K562 (cell line): ENCODE results near the gene ARID5B. TPM values are rescaled to one million over a fixed set of nuclear protein-coding genes. Genes with fewer than 3 reads are reported as not detected.

Source experiments
- ATAC-seq: fragments of 200-7000 bp; cut with Tn5 transposase; 3 replicates; pipeline ENCODE4 v1.9.1; 2020; ENCODE audit warnings: moderate library complexity
- BruUV-seq: library from RNA; stranded (reverse); fragments of 400-500 nt; replicated peaks from 2 replicates; lab custom pipeline; 2021; lab: Mats Ljungman, UMichigan
- CTCF ChIA-PET: fragments of 300-600 bp; formaldehyde crosslinking; extraction: SDS; loops from one replicate; lab custom pipeline; 2021; ENCODE audit warnings: low intra/inter-chr PET ratio; lab: Yijun Ruan, JAX
- POLR2A ChIA-PET: fragments of 300-600, 350-650 bp; sonication (Branson Sonifier 250); formaldehyde crosslinking; extraction: SDS; loops from one replicate; lab custom pipeline; 2021; ENCODE audit warnings: antibody characterized with exemption, inconsistent platforms; lab: Yijun Ruan, JAX
- DNase-seq, 4 experiments: peaks; one replicate each; pipeline versions ENCODE4 v3.0.0 to v3.0.0-alpha.2; 2011 to 2018; ENCODE audit warnings: low spot score in 3 of 4, mixed read lengths in 3 of 4; ENCODE audit errors: extremely low read depth in 1 of 4
- FAIRE-seq: peaks from 2 replicates; lab custom pipeline; 2011; peaks lifted over from hg19 to GRCh38; lab: Jason Lieb, UNC
- H2AFZ ChIP-seq: 2 replicates; pipeline ENCODE4 v1.6.0; 2011; ENCODE audit warnings: low read depth, low read length, control low read depth, inconsistent platforms
- H3K27ac ChIP-seq: fragments of 200-600 bp; 3 replicates; pipeline ENCODE4 v1.8.0; 2011; ENCODE audit warnings: low read depth, mild to moderate bottlenecking, control low read depth, inconsistent platforms, low read length, moderate library complexity, mixed read lengths; ENCODE audit errors: extremely low read depth
- H3K27me3 ChIP-seq, 2 experiments: fragments of 300-600 bp in 1 of 2; 2 replicates in 1 of 2; 3 replicates in 1 of 2; pipeline versions ENCODE4 v1.6.0 to v1.8.0; 2011; ENCODE audit warnings: inconsistent platforms in 2 of 2, low read length in 2 of 2, mild to moderate bottlenecking in 1 of 2, mixed read lengths in 1 of 2, moderate library complexity in 1 of 2; ENCODE audit not compliant: control insufficient read depth in 2 of 2, insufficient read depth in 2 of 2
- H3K36me3 ChIP-seq: fragments of 300-600 bp; 3 replicates; pipeline ENCODE4 v1.8.0; 2011; ENCODE audit warnings: mild to moderate bottlenecking, low read length, inconsistent platforms; ENCODE audit not compliant: control insufficient read depth, insufficient read depth
- H3K4me1 ChIP-seq, 2 experiments: fragments of 200-600 bp in 1 of 2; replicated peaks in 1 of 2; 2 replicates in 1 of 2; 3 replicates in 1 of 2; pipeline versions ENCODE4 v1.5.1 to v1.8.0; 2011; ENCODE audit warnings: inconsistent platforms in 2 of 2, low read length in 2 of 2, mild to moderate bottlenecking in 1 of 2, mixed read lengths in 1 of 2, moderate library complexity in 1 of 2; ENCODE audit not compliant: control insufficient read depth in 2 of 2, insufficient read depth in 2 of 2
- H3K4me2 ChIP-seq: 2 replicates; pipeline ENCODE4 v1.6.1; 2011; ENCODE audit warnings: low read length, control low read depth, inconsistent platforms, mixed read lengths; ENCODE audit not compliant: insufficient read depth
- H3K4me3 ChIP-seq: fragments of 200-600 bp; sonication (generic), shearing (Covaris generic); 2 replicates; pipeline ENCODE4 v1.5.1; 2016; ENCODE audit warnings: control low read depth, inconsistent platforms
- H3K79me2 ChIP-seq: fragments of 200-600 bp; 3 replicates; pipeline ENCODE4 v1.8.0; 2011; ENCODE audit warnings: low read length, inconsistent platforms; ENCODE audit not compliant: control insufficient read depth, insufficient read depth
- H3K9ac ChIP-seq, 2 experiments: 2 replicates each; pipeline versions ENCODE4 v1.6.0 to v1.6.1; 2011; ENCODE audit warnings: low read depth in 2 of 2, low read length in 2 of 2, control low read depth in 1 of 2, inconsistent platforms in 1 of 2, mild to moderate bottlenecking in 1 of 2, mixed read lengths in 1 of 2; ENCODE audit not compliant: insufficient read depth in 1 of 2
- H3K9me1 ChIP-seq: one replicate; pipeline ENCODE4 v1.6.0; 2011; ENCODE audit warnings: inconsistent platforms, mild to moderate bottlenecking, low read length, moderate library complexity; ENCODE audit not compliant: control insufficient read depth, insufficient read depth
- H3K9me3 ChIP-seq: replicated peaks from 2 replicates; pipeline ENCODE4 v1.5.1; 2011; ENCODE audit warnings: low read depth, low read length, inconsistent platforms; ENCODE audit not compliant: control insufficient read depth, insufficient read depth
- H4K20me1 ChIP-seq: replicated peaks from 2 replicates; pipeline ENCODE4 v1.6.1; 2011; ENCODE audit warnings: low read length, inconsistent platforms, mixed read lengths; ENCODE audit not compliant: control insufficient read depth, insufficient read depth
- CHD2 ChIP-seq: IDR thresholded peaks from 2 replicates; pipeline ENCODE4 v1.6.1; 2011; ENCODE audit warnings: low read depth, low read length
- ILF3 ChIP-seq: fragments of 450-650 bp; IDR thresholded peaks from 2 replicates; pipeline ENCODE4 v1.6.1; 2018; ENCODE audit warnings: antibody characterized with exemption, mild to moderate bottlenecking, moderate library complexity, borderline replicate concordance
- KHSRP ChIP-seq: fragments of 450-650 bp; IDR thresholded peaks from 2 replicates; pipeline ENCODE4 v1.6.1; 2017
- MAFG ChIP-seq: fragments of 450-650 bp; conservative IDR thresholded peaks from 2 replicates; pipeline ENCODE4 v1.6.1; 2016; ENCODE audit warnings: missing genetic modification characterization, missing compliant biosample characterization
- MTA3 ChIP-seq: fragments of 450-650 bp; formaldehyde crosslinking; IDR thresholded peaks from 2 replicates; pipeline ENCODE4 v1.6.1; 2017; ENCODE audit warnings: mild to moderate bottlenecking, borderline replicate concordance
- RBM15 ChIP-seq: fragments of 200-400 bp; formaldehyde crosslinking; IDR thresholded peaks from 2 replicates; pipeline ENCODE4 v1.6.1; 2018; ENCODE audit warnings: mild to moderate bottlenecking, low read length, moderate library complexity; ENCODE audit not compliant: insufficient read depth
- RFX1 ChIP-seq: fragments of 450-650 bp; IDR thresholded peaks from 2 replicates; pipeline ENCODE4 v1.6.1; 2016; ENCODE audit warnings: mild to moderate bottlenecking, moderate library complexity
- ZFX ChIP-seq: sonication (generic); formaldehyde crosslinking; IDR thresholded peaks from 2 replicates; pipeline ENCODE4 v1.8.0; 2022; ENCODE audit warnings: mild to moderate bottlenecking, missing genetic modification reagents, moderate library complexity
- ZNF699 ChIP-seq: fragments of 250-450 bp; sonication (Bioruptor Pico); IDR thresholded peaks from 2 replicates; pipeline ENCODE4 v1.8.0; 2021; ENCODE audit warnings: mild to moderate bottlenecking, moderate library complexity; ENCODE audit not compliant: insufficient replicate concordance
- WGBS: fragments of 100-300 bp; shearing (Covaris generic); methylation state at CpG from one replicate; pipeline ENCODE4 v1.1.6; 2016; ENCODE audit warnings: low coverage, mixed read lengths; ENCODE audit not compliant: insufficient coverage; ENCODE audit errors: missing lambda C conversion rate; 5-methylcytosine and 5-hydroxymethylcytosine counted together
- in situ Hi-C: fragments of 300-500 bp; cut with MboI; formaldehyde crosslinking; loops from 4 replicates; pipeline ENCODE4 v1.15.0; 2018; ENCODE audit warnings: inconsistent platforms, mixed read lengths
- intact Hi-C: fragments of 100-400 bp; cut with micrococcal nuclease; formaldehyde crosslinking; loops from 2 replicates; pipeline ENCODE4 v1.14.2; 2022
- polyA plus RNA-seq, 8 experiments: library from polyadenylated mRNA; depleted of rRNA in 4 of 8; stranded (reverse) in 5 of 8; unstranded in 3 of 8; fragments of >200 nt; fragmentation: Nextera tagmentation in 2 of 8; fragmentation: Illumina TruSeq in 1 of 8; extraction: Ambion mirVana in 2 of 8; extraction: Trizol in 1 of 8; gene quantifications; 2 replicates each; pipeline versions ENCODE4 v1.2.1 to v1.2.3, GENCODE V29; 2011 to 2014; ENCODE audit warnings: inconsistent platforms in 1 of 8, missing spikeins in 1 of 8
- total RNA-seq, 7 experiments: library from RNA; depleted of rRNA in 6 of 7; stranded (reverse); fragments of >200 nt in 6 of 7; fragmentation: Illumina TruSeq in 2 of 7; extraction: Trizol in 2 of 7; gene quantifications; 2 replicates each; pipeline versions ENCODE4 v1.2.1 to v1.2.3, GENCODE V29; 2011 to 2021; ENCODE audit warnings: low replicate concordance in 1 of 7
- TF ChIP-seq, protein P1 (sequence below): fragments of 150-350 bp; conservative IDR thresholded peaks from 2 replicates; pipeline ENCODE4 v1.6.1; 2014; ENCODE audit warnings: low read length
- TF ChIP-seq, protein P2 (sequence below): fragments of 450-650 bp; IDR thresholded peaks from 2 replicates; pipeline ENCODE4 v1.7.0; 2016; ENCODE audit warnings: borderline replicate concordance
- TF ChIP-seq, protein P3 (sequence below): fragments of 450-650 bp; IDR thresholded peaks from 2 replicates; pipeline ENCODE4 v1.6.1; 2016; ENCODE audit warnings: borderline replicate concordance

The ARID5B gene
- total and polyA plus RNA-seq, 9 of the 15 experiments (the other 6 are each of a cell fraction or from before 2014, with no cell fraction given), result 0.48 to 1.6 (median 0.80) TPM

DNA sequence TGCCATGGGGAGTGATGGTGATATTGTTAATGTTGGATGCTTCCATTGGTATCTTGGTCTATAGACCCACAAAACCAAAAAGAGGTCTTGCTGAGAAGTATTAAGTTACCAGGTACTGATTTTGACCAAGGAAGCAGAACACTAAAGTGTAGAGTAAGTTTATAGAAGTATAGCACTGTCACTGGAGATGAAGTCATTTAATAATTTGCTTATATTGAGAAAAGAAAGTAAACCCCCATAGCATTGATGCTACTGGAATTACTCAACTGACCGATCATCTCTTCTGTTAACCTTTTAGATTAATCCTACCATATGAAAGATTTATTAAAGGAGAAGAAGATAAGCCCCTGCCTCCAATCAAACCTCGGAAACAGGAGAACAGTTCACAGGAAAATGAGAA lies 183.9 kb downstream of the ARID5B start (continued):
- TF ChIP-seq, protein P1, sequence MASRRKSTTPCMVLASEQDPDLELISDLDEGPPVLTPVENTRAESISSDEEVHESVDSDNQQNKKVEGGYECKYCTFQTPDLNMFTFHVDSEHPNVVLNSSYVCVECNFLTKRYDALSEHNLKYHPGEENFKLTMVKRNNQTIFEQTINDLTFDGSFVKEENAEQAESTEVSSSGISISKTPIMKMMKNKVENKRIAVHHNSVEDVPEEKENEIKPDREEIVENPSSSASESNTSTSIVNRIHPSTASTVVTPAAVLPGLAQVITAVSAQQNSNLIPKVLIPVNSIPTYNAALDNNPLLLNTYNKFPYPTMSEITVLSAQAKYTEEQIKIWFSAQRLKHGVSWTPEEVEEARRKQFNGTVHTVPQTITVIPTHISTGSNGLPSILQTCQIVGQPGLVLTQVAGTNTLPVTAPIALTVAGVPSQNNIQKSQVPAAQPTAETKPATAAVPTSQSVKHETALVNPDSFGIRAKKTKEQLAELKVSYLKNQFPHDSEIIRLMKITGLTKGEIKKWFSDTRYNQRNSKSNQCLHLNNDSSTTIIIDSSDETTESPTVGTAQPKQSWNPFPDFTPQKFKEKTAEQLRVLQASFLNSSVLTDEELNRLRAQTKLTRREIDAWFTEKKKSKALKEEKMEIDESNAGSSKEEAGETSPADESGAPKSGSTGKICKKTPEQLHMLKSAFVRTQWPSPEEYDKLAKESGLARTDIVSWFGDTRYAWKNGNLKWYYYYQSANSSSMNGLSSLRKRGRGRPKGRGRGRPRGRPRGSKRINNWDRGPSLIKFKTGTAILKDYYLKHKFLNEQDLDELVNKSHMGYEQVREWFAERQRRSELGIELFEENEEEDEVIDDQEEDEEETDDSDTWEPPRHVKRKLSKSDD, result no peak

DNA sequence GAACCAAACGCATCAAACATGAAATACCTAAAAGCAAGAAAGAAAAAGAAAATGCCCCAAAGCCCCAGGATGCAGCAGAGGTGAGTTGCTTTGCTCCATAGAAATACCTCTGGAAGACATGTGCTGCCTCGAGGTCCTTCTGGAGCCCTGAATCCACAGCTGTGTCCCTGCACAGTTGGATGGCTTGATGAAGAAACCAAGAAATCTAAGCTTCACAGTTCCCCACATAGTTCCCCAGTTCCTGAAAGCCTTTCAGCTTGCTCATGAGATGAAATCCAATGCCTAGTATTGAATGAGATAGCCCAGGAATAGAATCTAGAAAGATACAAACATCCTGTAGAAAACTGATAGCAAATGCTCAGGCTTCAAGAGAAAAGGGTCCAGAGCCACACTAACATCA lies 184.3 kb downstream of the ARID5B start:
- CTCF ChIA-PET, result no interaction called here
- Histone ChIP-seq H3K4me1 (no peaks in the 10 kb centered on the region), H3K27ac (no peak overlapping the region), H3K4me3 (no peak overlapping the region), H4K20me1 (no peaks in the 10 kb centered on the region), H3K36me3 (no peaks in the 10 kb centered on the region), H3K9ac (no peak overlapping the region), H3K79me2 (no peaks in the 10 kb centered on the region), H2AFZ (no peak overlapping the region), H3K9me1 (no peaks in the 10 kb centered on the region), H3K9me3 (no peaks in the 10 kb centered on the region), H3K27me3 (no peaks in the 10 kb centered on the region), H3K4me2 (no peak overlapping the region)
- POLR2A ChIA-PET, result no interaction called here
- no peak for TF ChIP-seq RFX1
- TF ChIP-seq KHSRP, result no peak
- no peak for TF ChIP-seq ILF3
- TF ChIP-seq MAFG (tag), result no peak
- no peak for TF ChIP-seq CHD2
- TF ChIP-seq, protein P2, sequence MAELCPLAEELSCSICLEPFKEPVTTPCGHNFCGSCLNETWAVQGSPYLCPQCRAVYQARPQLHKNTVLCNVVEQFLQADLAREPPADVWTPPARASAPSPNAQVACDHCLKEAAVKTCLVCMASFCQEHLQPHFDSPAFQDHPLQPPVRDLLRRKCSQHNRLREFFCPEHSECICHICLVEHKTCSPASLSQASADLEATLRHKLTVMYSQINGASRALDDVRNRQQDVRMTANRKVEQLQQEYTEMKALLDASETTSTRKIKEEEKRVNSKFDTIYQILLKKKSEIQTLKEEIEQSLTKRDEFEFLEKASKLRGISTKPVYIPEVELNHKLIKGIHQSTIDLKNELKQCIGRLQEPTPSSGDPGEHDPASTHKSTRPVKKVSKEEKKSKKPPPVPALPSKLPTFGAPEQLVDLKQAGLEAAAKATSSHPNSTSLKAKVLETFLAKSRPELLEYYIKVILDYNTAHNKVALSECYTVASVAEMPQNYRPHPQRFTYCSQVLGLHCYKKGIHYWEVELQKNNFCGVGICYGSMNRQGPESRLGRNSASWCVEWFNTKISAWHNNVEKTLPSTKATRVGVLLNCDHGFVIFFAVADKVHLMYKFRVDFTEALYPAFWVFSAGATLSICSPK, result no peak
- no peak for TF ChIP-seq ZNF699 (CRISPR knock-in tag)
- no peak for TF ChIP-seq RBM15
- TF ChIP-seq ZFX, result no peak
- TF ChIP-seq, protein P3, sequence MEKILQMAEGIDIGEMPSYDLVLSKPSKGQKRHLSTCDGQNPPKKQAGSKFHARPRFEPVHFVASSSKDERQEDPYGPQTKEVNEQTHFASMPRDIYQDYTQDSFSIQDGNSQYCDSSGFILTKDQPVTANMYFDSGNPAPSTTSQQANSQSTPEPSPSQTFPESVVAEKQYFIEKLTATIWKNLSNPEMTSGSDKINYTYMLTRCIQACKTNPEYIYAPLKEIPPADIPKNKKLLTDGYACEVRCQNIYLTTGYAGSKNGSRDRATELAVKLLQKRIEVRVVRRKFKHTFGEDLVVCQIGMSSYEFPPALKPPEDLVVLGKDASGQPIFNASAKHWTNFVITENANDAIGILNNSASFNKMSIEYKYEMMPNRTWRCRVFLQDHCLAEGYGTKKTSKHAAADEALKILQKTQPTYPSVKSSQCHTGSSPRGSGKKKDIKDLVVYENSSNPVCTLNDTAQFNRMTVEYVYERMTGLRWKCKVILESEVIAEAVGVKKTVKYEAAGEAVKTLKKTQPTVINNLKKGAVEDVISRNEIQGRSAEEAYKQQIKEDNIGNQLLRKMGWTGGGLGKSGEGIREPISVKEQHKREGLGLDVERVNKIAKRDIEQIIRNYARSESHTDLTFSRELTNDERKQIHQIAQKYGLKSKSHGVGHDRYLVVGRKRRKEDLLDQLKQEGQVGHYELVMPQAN, result no peak
- no peak for TF ChIP-seq MTA3
- intact Hi-C loops, result no loop called here
- BruUV-seq, result no TSS peak
- in situ Hi-C loops, result no loop called here
- FAIRE-seq (no peak), ATAC-seq (no peak), DNase-seq (no peak)
- WGBS, result 13% methylated on average over 2 of the region's 2 CpGs
